ENCODE measurements around the gene DUSP28. TPM values are rescaled to one million over a fixed set of nuclear protein-coding genes. Genes with fewer than 3 reads are reported as not detected.
"Not testable (repeated sequence)": the region's sequence is repeated elsewhere in the genome, so short reads cannot be mapped to it uniquely, and the experiment has no call there.

The DUSP28 gene
- total RNA-seq, 3 donors from 2014 or later: 3.5 to 5.3 (median 4.3) TPM

GRCh38 chr2:240529344-240529999 lies 30.7 kb upstream of the DUSP28 start:
- Histone ChIP-seq H3K4me3 (no peak overlapping the region), H3K9me3 (peaks cover 38% of the 10 kb centered on the region), H3K36me3 (ENCODE audit: low read depth) (no peaks in the 10 kb centered on the region), H3K4me1 (ENCODE audit: low read depth) (no peaks in the 10 kb centered on the region)
- intact Hi-C loops (cut with DNase I, micrococcal nuclease): no loop called here
- ATAC-seq (no peak), DNase-seq (no peak)
- TF ChIP-seq CTCF (IDR thresholded peaks at IDR 0.05): no peak

DNA sequence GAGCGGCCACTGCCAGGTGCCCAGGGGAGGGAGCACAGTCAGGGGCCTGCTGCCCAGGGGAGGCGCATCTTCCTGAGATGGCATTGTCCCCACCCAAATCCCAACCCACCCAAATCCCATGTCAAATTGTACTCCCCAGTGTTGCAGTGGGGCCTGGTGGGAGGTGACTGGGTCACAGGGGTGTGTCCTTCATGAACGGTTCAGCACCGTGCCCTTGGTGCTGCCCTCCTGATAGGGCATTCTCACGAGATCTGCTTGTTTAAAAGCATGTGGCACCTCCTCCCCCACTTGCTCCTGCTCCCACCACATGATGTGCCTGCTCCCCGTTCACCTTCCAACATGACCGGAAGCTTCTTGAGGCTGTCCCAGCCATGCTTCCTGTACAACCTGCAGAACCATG lies 30.0 kb upstream of the DUSP28 start:
- Histone ChIP-seq H3K36me3 (ENCODE audit: low read depth) (no peaks in the 10 kb centered on the region), H3K9me3 (peaks cover 31% of the 10 kb centered on the region), H3K4me3 (no peak overlapping the region), H3K4me1 (ENCODE audit: low read depth) (no peaks in the 10 kb centered on the region)
- intact Hi-C loops (cut with DNase I, micrococcal nuclease): no loop called here
- ATAC-seq (no peak), DNase-seq (no peak)
- no peak for TF ChIP-seq CTCF (IDR thresholded peaks at IDR 0.05)

- no peaks in the 10 kb centered on the region for H3K4me1 ChIP-seq (ENCODE audit: low read depth)
- peaks cover 23% of the 10 kb centered on the region for H3K9me3 ChIP-seq
- ATAC-seq (no peak), DNase-seq (no peak)
- H3K36me3 ChIP-seq (ENCODE audit: low read depth): no peaks in the 10 kb centered on the region
- TF ChIP-seq CTCF (IDR thresholded peaks at IDR 0.05): no peak
- H3K4me3 ChIP-seq: no peak overlapping the region
- intact Hi-C loops (cut with DNase I, micrococcal nuclease): no loop called here
Observed at GRCh38 chr2:240531038-240531437, 29.1 kb upstream of the DUSP28 start.

GRCh38 chr2:240532031-240532775 lies 28.0 kb upstream of the DUSP28 start:
- Histone ChIP-seq H3K36me3 (ENCODE audit: low read depth) (no peaks in the 10 kb centered on the region), H3K9me3 (peaks cover 23% of the 10 kb centered on the region), H3K4me1 (ENCODE audit: low read depth) (no peaks in the 10 kb centered on the region), H3K4me3 (no peak overlapping the region)
- no peak for TF ChIP-seq CTCF (IDR thresholded peaks at IDR 0.05)
- ATAC-seq: no peak
- no peak for DNase-seq
- intact Hi-C loops (cut with DNase I, micrococcal nuclease): no loop called here

DNA sequence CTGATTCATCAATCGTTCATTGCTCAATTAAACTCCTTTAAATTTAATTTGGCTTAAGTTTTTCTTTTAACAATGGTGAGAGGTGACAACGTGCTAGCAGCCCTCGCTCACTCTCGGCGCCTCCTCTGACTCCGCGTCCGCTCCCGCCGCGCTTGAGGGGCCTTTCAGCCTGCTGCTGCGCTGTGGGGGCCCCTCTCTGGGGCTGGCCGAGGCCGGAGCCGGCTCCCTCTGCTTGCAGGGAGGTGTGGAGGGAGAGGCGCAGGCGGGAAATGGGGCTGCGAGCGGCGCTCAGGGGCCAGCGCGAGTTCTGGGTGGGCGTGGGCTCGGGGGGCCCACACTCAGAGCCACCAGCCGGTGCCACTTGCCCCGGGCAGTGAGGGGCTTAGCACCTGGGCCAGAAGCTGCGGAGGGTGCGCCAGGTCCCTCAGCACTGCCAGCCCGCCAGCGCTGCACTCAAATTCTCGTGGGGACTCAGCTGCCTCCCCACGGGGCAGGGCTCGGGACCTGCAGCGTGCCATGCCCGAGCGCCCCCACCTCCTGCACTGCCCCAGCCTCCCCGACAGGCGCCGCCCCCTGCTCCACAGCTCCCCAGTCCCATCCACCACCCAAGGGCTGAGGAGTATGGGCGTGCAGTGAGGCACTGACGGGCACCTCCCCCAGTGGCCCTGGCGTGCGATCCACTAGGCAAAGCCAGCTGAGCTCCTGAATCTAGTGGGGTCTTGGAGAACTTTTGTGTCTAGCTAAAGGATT lies 22.0 kb upstream of the DUSP28 start:
- intact Hi-C loops (cut with DNase I, micrococcal nuclease): no loop called here
- no peak for ATAC-seq
- Histone ChIP-seq H3K36me3 (ENCODE audit: low read depth) (no peaks in the 10 kb centered on the region), H3K9me3 (no peaks in the 10 kb centered on the region), H3K4me1 (ENCODE audit: low read depth) (no peaks in the 10 kb centered on the region), H3K4me3 (no peak overlapping the region)
- TF ChIP-seq CTCF (IDR thresholded peaks at IDR 0.05): no peak
- no peak for DNase-seq

DNA sequence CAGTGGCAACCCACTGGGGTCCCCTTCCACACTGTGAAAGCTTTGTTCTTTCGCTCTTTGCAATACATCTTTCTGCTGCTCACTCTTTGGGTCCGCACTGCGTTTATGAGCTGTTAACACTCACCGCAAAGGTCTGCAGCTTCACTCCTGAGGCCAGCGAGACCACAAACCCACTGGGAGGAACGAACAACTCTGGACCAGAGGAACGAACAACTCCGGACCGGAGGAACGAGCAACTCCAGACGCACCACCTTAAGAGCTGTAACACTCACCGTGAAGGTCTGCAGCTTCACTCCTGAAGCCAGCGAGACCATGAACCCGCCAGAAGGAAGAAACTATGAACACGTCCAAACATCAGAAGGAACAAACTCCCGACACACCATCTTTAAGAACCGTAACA lies 21.1 kb upstream of the DUSP28 start:
- intact Hi-C loops (cut with DNase I, micrococcal nuclease); DNase-seq; H3K4me3 ChIP-seq; H3K4me1 ChIP-seq (ENCODE audit: low read depth); H3K9me3 ChIP-seq; H3K36me3 ChIP-seq (ENCODE audit: low read depth); ATAC-seq: not testable (repeated sequence)

Measured in mucosa of descending colon (tissue), 3 donors.